T-helper 2 cell treated with Interferon-gamma antibody and Interleukin-4, amounts not matched to agents 5 μg/mL and 100 μg/mL, for 36 hours (primary cell): Measurements from ENCODE around the gene RBM38.
A peak's percentile ranks its signal among the peaks of the same experiment; 100 is the strongest.

Source experiments
- DNase-seq: peaks from one replicate; pipeline ENCODE4 v3.0.0; 2021; ENCODE audit warnings: low spot score
- H3K27ac Mint-ChIP-seq: one replicate; pipeline ENCODE4 v1.8.0; 2021; ENCODE audit warnings: mild to moderate bottlenecking, mixed read lengths
- H3K27me3 Mint-ChIP-seq: one replicate; pipeline ENCODE4 v1.8.0; 2021; ENCODE audit warnings: low read depth, mixed read lengths
- H3K36me3 Mint-ChIP-seq: one replicate; pipeline ENCODE4 v1.8.0; 2021; ENCODE audit warnings: low read depth, mixed read lengths
- H3K4me1 Mint-ChIP-seq: one replicate; pipeline ENCODE4 v1.8.0; 2021; ENCODE audit warnings: low read depth, mixed read lengths
- H3K4me3 Mint-ChIP-seq: one replicate; pipeline ENCODE4 v1.8.0; 2022; ENCODE audit warnings: mild to moderate bottlenecking, moderate library complexity, mixed read lengths
- H3K9me3 Mint-ChIP-seq: one replicate; pipeline ENCODE4 v1.8.0; 2021; ENCODE audit warnings: mixed read lengths

The RBM38 gene

DNA sequence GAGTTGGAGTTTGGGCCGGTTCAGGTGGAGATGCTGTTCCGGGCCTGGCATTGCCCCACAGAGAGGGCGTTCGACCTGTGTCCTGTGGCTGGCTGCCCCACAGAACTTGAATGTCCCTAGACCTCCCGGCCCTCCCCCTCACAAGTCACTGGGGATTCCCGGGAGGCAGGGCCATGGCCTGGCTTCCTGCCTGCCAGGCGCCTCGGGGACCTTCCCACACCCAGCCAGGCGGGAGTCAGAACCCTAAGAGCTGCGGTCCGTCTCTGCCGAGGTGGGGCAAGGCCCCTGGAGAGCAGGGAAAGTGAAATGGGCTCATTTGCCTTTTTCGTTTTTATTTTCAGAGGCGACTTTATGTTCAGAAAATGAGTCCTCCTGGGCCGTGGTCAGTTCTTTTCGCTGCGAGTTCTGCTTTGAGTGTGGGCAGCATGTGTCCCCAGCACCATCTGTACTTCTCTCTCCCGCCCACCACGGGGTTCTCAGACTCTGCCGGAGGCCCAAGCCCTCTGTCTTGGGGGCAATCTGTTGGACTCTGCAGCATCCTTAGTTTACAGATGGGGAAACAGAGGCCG lies 8.5 kb downstream of the RBM38 start:
- Mint-ChIP-seq H3K4me1 (peaks cover 57% of the 10 kb centered on the region), H3K27me3 (no peaks in the 10 kb centered on the region), H3K9me3 (no peaks in the 10 kb centered on the region), H3K36me3 (peaks cover 80% of the 10 kb centered on the region), H3K27ac (peak overlapping the region; percentile 95), H3K4me3 (peak overlapping the region; percentile 84)
- peak; percentile 75 for DNase-seq

DNA sequence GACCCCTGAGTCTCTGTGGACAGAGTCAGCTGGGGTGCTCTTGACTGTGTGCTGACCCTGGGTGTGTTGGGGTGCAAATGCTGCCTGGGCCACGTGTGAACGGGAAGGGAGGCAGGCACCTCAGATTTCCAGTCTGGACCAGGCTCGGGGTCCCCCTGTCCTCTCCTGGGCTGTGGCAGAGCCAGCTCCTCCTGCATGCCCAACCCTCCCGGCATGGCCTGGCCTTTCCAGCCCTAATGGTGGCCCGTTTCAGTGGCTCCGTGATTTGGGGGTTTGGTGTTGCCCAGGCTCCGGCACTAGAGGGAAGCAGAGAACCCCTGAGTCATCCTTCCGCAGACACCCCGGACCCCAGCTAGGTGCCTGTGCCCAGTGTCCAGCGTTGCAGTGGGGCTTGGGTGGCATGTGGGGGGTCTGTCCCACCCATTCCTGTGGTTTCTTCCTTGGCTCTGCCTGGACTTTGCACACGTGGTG lies 9.1 kb downstream of the RBM38 start:
- Mint-ChIP-seq H3K27me3 (no peaks in the 10 kb centered on the region), H3K4me3 (peak overlapping the region; percentile 84), H3K9me3 (no peaks in the 10 kb centered on the region), H3K27ac (peak overlapping the region; percentile 95), H3K36me3 (peaks cover 77% of the 10 kb centered on the region), H3K4me1 (peaks cover 53% of the 10 kb centered on the region)
- no peak for DNase-seq

DNA sequence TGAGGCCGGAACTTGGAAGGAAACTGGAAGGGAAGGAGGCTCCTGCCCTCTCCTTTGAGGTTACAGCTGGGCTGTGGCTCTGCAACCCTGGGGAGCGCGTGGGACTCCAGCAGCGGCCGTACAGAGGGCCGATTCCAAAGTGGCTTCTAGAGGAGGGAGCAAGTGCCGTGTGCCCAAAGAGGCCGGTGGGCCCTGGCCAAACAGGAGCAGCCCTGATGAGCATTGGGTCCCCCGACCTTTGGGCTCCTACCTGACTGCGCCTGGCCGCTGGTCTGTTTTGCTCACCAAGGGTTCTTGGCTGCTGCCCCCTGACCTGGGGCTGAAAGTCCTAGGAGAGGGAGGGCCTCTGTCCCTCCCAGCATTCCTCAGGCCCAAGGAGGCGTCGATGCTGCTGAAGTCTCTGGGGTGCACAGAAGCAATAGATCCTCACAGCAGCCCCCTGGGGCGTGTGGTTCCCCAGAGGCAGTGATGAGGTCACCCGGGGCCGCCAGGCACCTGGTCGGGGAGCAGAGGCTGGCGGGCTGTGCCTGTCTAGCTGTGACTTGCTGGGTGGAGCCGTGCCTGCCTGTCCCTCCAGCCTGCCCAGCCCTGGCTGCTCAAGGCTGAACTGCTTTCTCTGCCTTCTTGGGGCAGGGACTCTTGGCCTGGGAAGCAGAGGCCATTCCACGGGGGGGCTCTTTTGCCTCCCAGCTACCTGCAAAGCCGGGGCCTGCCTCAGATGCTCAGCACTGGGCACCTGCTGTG lies 9.8 kb downstream of the RBM38 start:
- no peak for DNase-seq
- Mint-ChIP-seq H3K36me3 (peaks cover 72% of the 10 kb centered on the region), H3K4me3 (peak overlapping the region; percentile 15), H3K27me3 (no peaks in the 10 kb centered on the region), H3K4me1 (peaks cover 49% of the 10 kb centered on the region), H3K27ac (peak overlapping the region; percentile 71), H3K9me3 (no peaks in the 10 kb centered on the region)

DNA sequence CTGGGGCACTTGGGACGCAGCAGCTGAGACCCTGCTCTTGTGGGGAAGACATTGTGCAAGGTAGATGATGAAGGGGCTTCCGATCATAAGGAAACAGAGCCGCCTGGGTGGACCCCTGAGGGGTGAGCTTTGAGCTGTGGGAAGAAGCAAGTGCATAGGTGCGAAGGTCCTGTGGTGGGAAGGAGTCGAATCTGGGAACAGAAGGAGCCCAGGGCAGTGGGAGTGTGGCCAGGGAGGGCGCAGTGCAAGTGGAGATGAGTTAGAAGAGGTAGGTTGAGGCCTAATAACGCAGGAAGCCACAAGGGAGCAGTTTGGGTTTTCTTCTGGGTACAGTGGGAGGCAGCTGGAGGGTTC lies 10.3 kb downstream of the RBM38 start:
- H3K9me3 Mint-ChIP-seq = no peaks in the 10 kb centered on the region
- H3K27ac Mint-ChIP-seq = peak overlapping the region; percentile 71
- DNase-seq = no peak
- H3K36me3 Mint-ChIP-seq = peaks cover 66% of the 10 kb centered on the region
- peaks cover 45% of the 10 kb centered on the region for H3K4me1 Mint-ChIP-seq
- no peaks in the 10 kb centered on the region for H3K27me3 Mint-ChIP-seq
- peak overlapping the region; percentile 21 for H3K4me3 Mint-ChIP-seq

DNA sequence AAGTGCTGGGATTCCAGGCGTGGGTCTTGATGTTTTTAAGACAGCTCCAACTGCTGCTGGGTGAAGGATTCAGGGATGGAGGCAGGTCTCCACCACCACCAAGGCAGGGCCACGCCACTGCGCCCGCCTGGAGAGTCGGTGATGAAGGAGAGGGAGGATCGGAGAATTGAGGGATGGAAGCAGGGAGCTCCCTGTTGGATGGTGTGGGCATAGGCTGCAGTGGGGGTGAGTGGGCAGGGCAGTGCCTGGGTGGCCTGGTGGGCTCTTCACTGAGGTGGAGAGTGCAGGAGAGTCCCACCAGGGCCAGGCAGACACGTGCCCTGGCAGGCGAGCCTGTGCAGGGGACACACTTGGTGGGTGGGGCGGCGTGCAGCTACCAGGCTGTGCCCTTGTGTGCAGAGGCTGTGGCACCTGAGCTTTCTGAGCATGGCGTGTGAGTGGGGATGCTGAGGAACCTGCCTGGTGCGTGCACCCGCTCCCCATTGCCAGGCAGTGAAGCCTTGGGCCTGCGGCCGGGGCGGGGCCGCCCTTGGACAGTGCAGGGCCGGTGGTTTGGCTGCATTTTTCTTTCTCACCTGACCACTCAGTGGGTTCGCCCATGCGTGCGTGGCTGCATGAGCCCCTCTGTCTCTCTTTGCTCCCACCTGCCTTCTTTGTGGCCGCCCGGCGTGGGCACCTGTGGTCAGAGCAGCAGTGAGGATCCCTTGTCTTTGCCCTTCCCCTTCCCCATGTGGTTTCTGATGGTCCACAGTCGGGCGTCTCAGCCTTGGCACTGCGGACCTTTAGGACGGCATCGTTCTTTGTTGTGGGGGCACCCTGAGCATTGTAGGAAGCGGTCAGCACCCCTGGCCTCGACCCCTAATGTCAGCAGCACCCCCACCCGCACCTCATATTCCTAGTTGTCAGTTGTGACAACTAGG lies 11.3 kb downstream of the RBM38 start:
- peaks cover 36% of the 10 kb centered on the region for H3K4me1 Mint-ChIP-seq
- H3K4me3 Mint-ChIP-seq = no peak overlapping the region
- H3K36me3 Mint-ChIP-seq = peaks cover 61% of the 10 kb centered on the region

DNA sequence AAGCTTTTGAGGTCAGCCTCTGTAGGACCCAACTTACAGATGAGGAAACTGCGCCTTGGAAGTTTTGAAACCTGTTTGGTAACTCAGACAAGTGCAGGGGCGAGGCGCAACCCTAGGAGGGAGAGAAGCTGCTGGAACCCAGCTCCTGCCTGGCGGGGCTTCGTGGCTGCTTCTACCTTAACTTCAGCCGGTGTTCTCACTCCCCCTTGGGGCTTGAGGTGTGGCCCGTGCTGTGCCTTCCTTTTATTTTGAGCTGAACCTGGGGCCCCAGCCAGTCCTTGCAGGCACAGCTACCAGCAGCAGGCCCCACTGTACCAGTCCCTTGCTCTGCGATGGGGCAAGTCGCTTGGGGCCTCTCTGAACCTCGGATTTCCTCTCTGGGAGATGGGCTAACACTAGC lies 12.0 kb downstream of the RBM38 start:
- peaks cover 60% of the 10 kb centered on the region for H3K36me3 Mint-ChIP-seq
- no peaks in the 10 kb centered on the region for H3K27me3 Mint-ChIP-seq
- no peak for DNase-seq
- no peak overlapping the region for H3K4me3 Mint-ChIP-seq
- peaks cover 29% of the 10 kb centered on the region for H3K4me1 Mint-ChIP-seq
- no peak overlapping the region for H3K27ac Mint-ChIP-seq
- no peaks in the 10 kb centered on the region for H3K9me3 Mint-ChIP-seq

More for the DNA sequence above, 11.3 kb downstream of the RBM38 start:
- peak overlapping the region; percentile 68 for H3K27ac Mint-ChIP-seq
- no peak for DNase-seq
- no peaks in the 10 kb centered on the region for H3K9me3 Mint-ChIP-seq
- H3K27me3 Mint-ChIP-seq = no peaks in the 10 kb centered on the region

DNA sequence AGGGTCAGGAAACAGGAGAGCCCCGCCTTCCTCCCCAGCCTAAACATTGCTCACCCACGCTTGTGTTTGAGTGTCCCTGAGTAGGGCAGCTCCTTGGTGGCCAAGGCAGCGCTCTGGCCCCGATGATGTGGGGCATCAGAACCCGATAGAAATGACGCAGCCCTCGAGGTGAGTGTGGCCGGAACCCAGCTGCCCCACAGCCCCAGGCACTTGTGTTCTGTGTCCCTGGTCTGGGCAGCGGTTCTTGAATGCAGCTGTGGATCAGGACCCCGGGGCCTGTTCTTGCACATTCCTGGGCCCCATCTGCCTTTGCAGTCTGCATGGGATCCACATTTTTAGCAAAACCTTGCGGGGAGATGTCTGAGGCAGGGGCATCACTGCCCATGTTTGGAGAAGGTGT lies 12.8 kb downstream of the RBM38 start:
- Mint-ChIP-seq H3K9me3 (no peaks in the 10 kb centered on the region), H3K4me1 (peaks cover 24% of the 10 kb centered on the region), H3K4me3 (no peak overlapping the region), H3K36me3 (peaks cover 58% of the 10 kb centered on the region), H3K27me3 (no peaks in the 10 kb centered on the region), H3K27ac (no peak overlapping the region)
- no peak for DNase-seq

DNA sequence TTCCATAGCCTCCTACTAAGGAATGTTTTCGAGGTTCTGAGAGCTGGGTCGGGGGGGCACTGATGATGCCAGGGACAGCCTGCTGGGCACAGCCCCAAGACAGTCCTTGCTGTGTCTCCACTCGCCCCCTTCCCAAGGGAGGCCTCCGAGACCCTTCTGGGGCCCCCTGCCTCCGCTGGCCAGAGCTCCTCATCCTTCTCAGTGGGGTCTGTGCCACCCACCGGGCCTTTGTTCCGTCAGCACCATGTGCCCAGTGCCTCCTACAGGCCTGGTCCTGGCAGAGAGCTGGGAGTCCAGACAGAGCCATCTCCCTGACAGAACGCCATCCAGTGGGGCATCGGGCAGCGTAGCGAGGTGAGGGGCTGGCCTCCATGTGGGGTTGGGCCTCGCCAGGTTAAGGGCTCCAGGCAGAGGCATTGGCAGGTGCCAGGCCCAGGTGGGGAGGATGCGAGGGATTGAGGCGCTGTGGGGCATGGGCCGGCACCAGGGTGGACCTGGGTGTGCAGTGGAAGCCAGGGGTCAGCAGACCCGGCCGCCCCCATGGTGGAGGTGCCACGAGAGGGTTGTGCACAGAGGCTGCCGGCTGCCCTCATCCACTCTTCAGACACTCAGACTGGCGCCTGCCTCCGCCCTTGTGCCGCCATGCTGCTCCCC lies 13.3 kb downstream of the RBM38 start:
- no peak for DNase-seq
- peaks cover 19% of the 10 kb centered on the region for H3K4me1 Mint-ChIP-seq
- peaks cover 58% of the 10 kb centered on the region for H3K36me3 Mint-ChIP-seq
- H3K4me3 Mint-ChIP-seq = no peak overlapping the region
- no peak overlapping the region for H3K27ac Mint-ChIP-seq
- no peaks in the 10 kb centered on the region for H3K9me3 Mint-ChIP-seq
- H3K27me3 Mint-ChIP-seq = no peaks in the 10 kb centered on the region

DNA sequence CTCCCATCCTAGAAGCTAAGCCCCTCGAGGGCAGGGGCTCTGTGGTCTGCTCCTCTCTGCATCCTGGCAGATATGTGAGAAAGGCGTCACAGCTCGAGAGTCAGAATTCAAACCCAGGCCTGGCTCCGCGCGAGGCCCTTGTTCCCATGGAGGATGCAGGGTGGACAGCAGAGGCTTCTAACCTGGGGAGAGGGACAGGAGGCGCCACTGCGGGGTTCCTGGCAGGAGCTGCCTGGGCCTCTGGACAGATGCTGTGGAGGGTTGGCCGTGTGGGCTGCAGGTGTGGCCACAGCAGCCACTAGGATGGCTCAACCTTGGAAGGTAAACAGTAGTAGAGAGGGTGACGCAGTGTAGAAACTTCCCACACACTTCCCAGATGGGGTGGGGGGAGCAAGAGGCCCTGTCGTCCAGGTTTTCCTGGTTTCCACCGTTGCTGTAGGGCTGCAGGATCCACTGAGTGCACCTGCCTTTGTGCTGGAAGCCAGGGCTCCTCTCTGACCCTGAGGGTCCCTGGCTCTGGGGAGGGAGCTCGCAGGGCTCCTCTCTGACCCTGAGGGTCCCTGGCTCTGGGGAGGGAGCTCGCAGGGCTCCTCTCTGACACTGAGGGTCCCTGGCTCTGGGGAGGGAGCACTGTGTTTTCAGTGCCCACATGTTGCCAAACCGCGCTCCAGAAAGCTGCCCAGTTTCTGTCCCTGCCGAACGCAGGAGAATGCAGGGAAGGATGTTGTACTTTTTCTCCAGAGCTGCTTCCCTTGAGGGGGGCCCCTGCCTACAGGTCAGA lies 14.2 kb downstream of the RBM38 start:
- H3K36me3 Mint-ChIP-seq = peaks cover 58% of the 10 kb centered on the region

DNA sequence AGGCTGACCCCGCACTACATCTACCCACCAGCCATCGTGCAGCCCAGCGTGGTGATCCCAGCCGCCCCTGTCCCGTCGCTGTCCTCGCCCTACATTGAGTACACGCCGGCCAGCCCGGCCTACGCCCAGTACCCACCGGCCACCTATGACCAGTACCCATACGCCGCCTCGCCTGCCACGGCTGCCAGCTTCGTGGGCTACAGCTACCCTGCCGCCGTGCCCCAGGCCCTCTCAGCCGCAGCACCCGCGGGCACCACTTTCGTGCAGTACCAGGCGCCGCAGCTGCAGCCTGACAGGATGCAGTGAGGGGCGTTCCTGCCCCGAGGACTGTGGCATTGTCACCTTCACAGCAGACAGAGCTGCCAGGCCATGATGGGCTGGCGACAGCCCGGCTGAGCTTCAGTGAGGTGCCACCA lies 16.4 kb downstream of the RBM38 start:
- H3K9me3 Mint-ChIP-seq = no peaks in the 10 kb centered on the region
- peaks cover 8% of the 10 kb centered on the region for H3K4me1 Mint-ChIP-seq
- H3K27ac Mint-ChIP-seq = no peak overlapping the region
- peaks cover 41% of the 10 kb centered on the region for H3K36me3 Mint-ChIP-seq
- no peaks in the 10 kb centered on the region for H3K27me3 Mint-ChIP-seq
- no peak overlapping the region for H3K4me3 Mint-ChIP-seq
- DNase-seq = no peak

More for the DNA sequence above, 14.2 kb downstream of the RBM38 start:
- no peak for DNase-seq
- Mint-ChIP-seq H3K9me3 (no peaks in the 10 kb centered on the region), H3K4me1 (peaks cover 14% of the 10 kb centered on the region), H3K4me3 (no peak overlapping the region), H3K27me3 (no peaks in the 10 kb centered on the region), H3K27ac (peak overlapping the region; percentile 45)

DNA sequence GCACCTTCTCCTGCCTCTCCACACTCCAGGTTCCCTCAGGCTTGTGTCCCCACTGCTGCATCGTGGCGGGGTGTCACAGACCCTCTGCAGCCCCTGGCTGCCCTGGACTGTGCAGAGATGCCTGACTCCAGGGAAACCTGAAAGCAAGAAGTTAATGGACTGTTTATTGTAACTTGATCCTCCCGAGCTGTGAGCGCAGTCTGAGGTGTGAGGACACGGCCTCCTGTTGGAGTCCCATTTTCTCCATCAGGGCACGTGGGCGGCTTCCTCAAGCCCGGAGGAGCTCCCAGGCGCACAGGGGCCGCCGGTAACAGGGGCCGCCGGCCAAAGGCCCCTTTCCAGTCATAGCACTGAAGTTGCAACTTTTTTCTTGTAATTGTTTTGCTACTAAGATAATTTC lies 16.9 kb downstream of the RBM38 start:
- Mint-ChIP-seq H3K27me3 (no peaks in the 10 kb centered on the region), H3K4me1 (peaks cover 7% of the 10 kb centered on the region), H3K36me3 (peaks cover 36% of the 10 kb centered on the region), H3K27ac (no peak overlapping the region), H3K9me3 (no peaks in the 10 kb centered on the region), H3K4me3 (no peak overlapping the region)
- DNase-seq = no peak

DNA sequence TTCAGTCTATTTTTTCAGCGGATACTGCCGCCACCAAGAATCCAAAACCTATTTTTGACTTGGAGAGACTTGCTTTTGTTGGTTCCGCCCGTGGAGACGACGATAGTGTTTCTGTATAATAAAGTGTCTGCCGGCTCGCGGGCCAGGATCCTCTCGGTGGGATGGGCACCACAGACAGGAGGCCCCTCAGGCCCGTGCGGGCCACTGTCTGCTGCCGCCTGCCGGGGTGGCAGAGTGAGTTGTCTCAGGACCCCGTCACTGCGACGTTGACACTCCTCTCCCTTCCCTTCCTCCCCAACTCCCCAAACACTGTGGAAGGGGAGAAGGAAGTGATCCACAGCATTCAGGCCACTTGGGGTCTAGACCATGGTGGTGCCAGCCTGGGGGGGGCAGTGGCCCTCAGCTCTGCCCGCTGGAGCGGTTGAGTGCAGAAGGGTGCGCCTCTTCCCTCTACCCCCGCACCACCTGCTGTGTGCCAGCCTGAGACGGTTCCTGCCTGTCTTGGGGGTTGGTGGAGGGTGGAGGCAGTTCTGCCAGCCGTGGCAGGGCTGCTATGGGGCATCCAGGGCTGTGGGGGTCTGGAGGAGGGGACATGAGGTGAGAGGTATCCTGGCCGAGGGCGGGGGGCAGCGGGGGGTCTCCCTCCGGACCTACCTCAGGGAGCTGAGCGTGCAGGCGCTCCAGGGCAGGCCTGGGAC lies 17.5 kb downstream of the RBM38 start:
- no peaks in the 10 kb centered on the region for H3K9me3 Mint-ChIP-seq
- DNase-seq = no peak
- no peak overlapping the region for H3K27ac Mint-ChIP-seq
- H3K36me3 Mint-ChIP-seq = peaks cover 33% of the 10 kb centered on the region
- no peaks in the 10 kb centered on the region for H3K27me3 Mint-ChIP-seq
- H3K4me3 Mint-ChIP-seq = no peak overlapping the region
- peaks cover 6% of the 10 kb centered on the region for H3K4me1 Mint-ChIP-seq

DNA sequence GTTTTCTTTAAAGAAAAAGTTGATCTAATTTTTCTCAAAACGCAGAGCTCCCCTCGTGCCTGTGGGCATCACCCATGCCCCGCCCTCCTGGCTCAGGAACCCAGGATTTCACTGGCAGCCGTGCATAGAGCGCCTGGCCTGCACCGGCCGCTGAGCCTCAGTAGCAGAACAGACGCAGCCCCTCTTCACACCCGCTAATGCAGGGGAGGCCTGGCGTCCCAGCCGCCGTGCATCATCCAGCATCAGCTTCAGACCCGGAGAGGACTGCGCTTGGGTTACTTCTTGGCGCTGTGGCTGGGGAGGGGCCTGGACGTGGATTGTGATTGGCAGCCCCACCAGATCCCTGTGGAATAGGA lies 18.1 kb downstream of the RBM38 start:
- Mint-ChIP-seq H3K27me3 (no peaks in the 10 kb centered on the region), H3K4me1 (peaks cover 4% of the 10 kb centered on the region), H3K9me3 (no peaks in the 10 kb centered on the region), H3K36me3 (peaks cover 27% of the 10 kb centered on the region), H3K27ac (no peak overlapping the region), H3K4me3 (no peak overlapping the region)
- no peak for DNase-seq
